Neural cell (in vitro differentiated cells): ENCODE results near the gene SPSB4.

Experiments used
- CTCF ChIP-seq: fragments of 450-650 bp; IDR thresholded peaks from 2 replicates; pipeline ENCODE4 v1.5.1; 2014; ENCODE audit warnings: antibody characterized with exemption, mild to moderate bottlenecking, moderate library complexity; ENCODE audit not compliant: poor library complexity, severe bottlenecking
- POLR2AphosphoS5 ChIP-seq: IDR thresholded peaks from 2 replicates; pipeline ENCODE4 v1.6.1; 2012
- RAD21 ChIP-seq: fragments of 450-650 bp; conservative IDR thresholded peaks from 2 replicates; pipeline ENCODE4 v1.6.1; 2014; ENCODE audit warnings: antibody characterized with exemption, mild to moderate bottlenecking, moderate library complexity
- REST ChIP-seq: IDR thresholded peaks from 2 replicates; pipeline ENCODE4 v1.6.1; 2012; ENCODE audit warnings: borderline replicate concordance
- TAF1 ChIP-seq: IDR thresholded peaks from 2 replicates; pipeline ENCODE4 v1.6.1; 2012; ENCODE audit warnings: low read depth

GRCh38 chr3:141129541-141130011, 78.4 kb downstream of the SPSB4 start:
- TF ChIP-seq REST (no peak), CTCF (no peak), POLR2AphosphoS5 (no peak), TAF1 (no peak), RAD21 (no peak)
